K562 (cell line): Measurements from ENCODE around the gene POLN. TPM values are rescaled to one million over a fixed set of nuclear protein-coding genes. Genes with fewer than 3 reads are reported as not detected.
A peak's percentile ranks its signal among the peaks of the same experiment; 100 is the strongest.

Source experiments
- CGGBP1 ChIP-seq: fragments of 250-450 bp; sonication (Bioruptor Pico); IDR thresholded peaks from 2 replicates; pipeline ENCODE4 v1.9.0; 2021; ENCODE audit warnings: mild to moderate bottlenecking
- EGR1 ChIP-seq: fragments of 450-650 bp; conservative IDR thresholded peaks from 2 replicates; pipeline ENCODE4 v1.6.1; 2017; ENCODE audit warnings: mild to moderate bottlenecking
- ETV5 ChIP-seq: sonication (generic); formaldehyde crosslinking; IDR thresholded peaks from 2 replicates; pipeline ENCODE4 v1.4.0; 2020; ENCODE audit warnings: low read depth, mild to moderate bottlenecking, missing genetic modification reagents
- FOXK2 ChIP-seq, 2 experiments: fragments of 450-650 bp; IDR thresholded peaks in 1 of 2; conservative IDR thresholded peaks in 1 of 2; 2 replicates each; pipeline ENCODE4 v1.6.1; 2016; ENCODE audit warnings: low read depth in 2 of 2, mild to moderate bottlenecking in 1 of 2
- GTF2F1 ChIP-seq: IDR thresholded peaks from 2 replicates; pipeline ENCODE4 v1.6.1; 2011; ENCODE audit warnings: low read depth, low read length, improper control_type of control experiment
- ILF3 ChIP-seq: fragments of 450-650 bp; IDR thresholded peaks from 2 replicates; pipeline ENCODE4 v1.6.1; 2018; ENCODE audit warnings: antibody characterized with exemption, mild to moderate bottlenecking, moderate library complexity, borderline replicate concordance
- JUN ChIP-seq, 2 experiments: sonication (generic) in 1 of 2; formaldehyde crosslinking in 1 of 2; IDR thresholded peaks; 2 replicates each; pipeline versions ENCODE4 v1.6.1 to v1.8.0; 2012 to 2022; ENCODE audit warnings: borderline replicate concordance in 2 of 2, mild to moderate bottlenecking in 2 of 2, improper control_type of control experiment in 1 of 2, low read depth in 1 of 2, low read length in 1 of 2, missing genetic modification reagents in 1 of 2
- MTA3 ChIP-seq: fragments of 450-650 bp; formaldehyde crosslinking; IDR thresholded peaks from 2 replicates; pipeline ENCODE4 v1.6.1; 2017; ENCODE audit warnings: mild to moderate bottlenecking, borderline replicate concordance
- MXI1 ChIP-seq: IDR thresholded peaks from 2 replicates; pipeline ENCODE4 v1.6.1; 2011; ENCODE audit warnings: low read depth, mild to moderate bottlenecking, improper control_type of control experiment, low read length
- NONO ChIP-seq, 2 experiments: fragments of 200-400 bp in 1 of 2; fragments of 450-650 bp in 1 of 2; formaldehyde crosslinking in 1 of 2; IDR thresholded peaks; 2 replicates each; pipeline ENCODE4 v1.6.1; 2017; ENCODE audit warnings: low read depth in 2 of 2, mild to moderate bottlenecking in 2 of 2, moderate library complexity in 2 of 2, low read length in 1 of 2
- PHB ChIP-seq: fragments of 250-450 bp; sonication (Bioruptor Pico); IDR thresholded peaks from 2 replicates; pipeline ENCODE4 v1.5.0; 2021
- PKNOX1 ChIP-seq: fragments of 450-650 bp; IDR thresholded peaks from 2 replicates; pipeline ENCODE4 v1.6.1; 2016
- polyA plus RNA-seq, 8 experiments: library from polyadenylated mRNA; depleted of rRNA in 4 of 8; stranded (reverse) in 5 of 8; unstranded in 3 of 8; fragments of >200 nt; fragmentation: Nextera tagmentation in 2 of 8; fragmentation: Illumina TruSeq in 1 of 8; extraction: Ambion mirVana in 2 of 8; extraction: Trizol in 1 of 8; gene quantifications; 2 replicates each; pipeline versions ENCODE4 v1.2.1 to v1.2.3, GENCODE V29; 2011 to 2014; ENCODE audit warnings: inconsistent platforms in 1 of 8, missing spikeins in 1 of 8
- total RNA-seq, 7 experiments: library from RNA; depleted of rRNA in 6 of 7; stranded (reverse); fragments of >200 nt in 6 of 7; fragmentation: Illumina TruSeq in 2 of 7; extraction: Trizol in 2 of 7; gene quantifications; 2 replicates each; pipeline versions ENCODE4 v1.2.1 to v1.2.3, GENCODE V29; 2011 to 2021; ENCODE audit warnings: low replicate concordance in 1 of 7
- TF ChIP-seq, protein P1 (sequence below): fragments of 200-800 bp; sonication (Bioruptor generic); IDR thresholded peaks from 2 replicates; pipeline ENCODE4 v1.6.1; 2017; ENCODE audit warnings: missing genetic modification characterization, missing compliant biosample characterization
- TF ChIP-seq, protein P2 (sequence below), 2 experiments: fragments of 450-650 bp; formaldehyde crosslinking in 1 of 2; IDR thresholded peaks; 2 replicates each; pipeline versions ENCODE4 v1.4.0 to v1.6.1; 2014 to 2020; ENCODE audit warnings: mild to moderate bottlenecking in 2 of 2, borderline replicate concordance in 1 of 2, low read depth in 1 of 2

POLN gene
- total and polyA plus RNA-seq, 9 of the 15 experiments (the other 6 are each of a cell fraction or from before 2014, with no cell fraction given), result 0.08 to 0.91 (median 0.32) TPM

GRCh38 chr4:2262145-2262943, 20.4 kb upstream of the POLN start (continued):
- TF ChIP-seq PHB (CRISPR knock-in tag) (0 out of 2 replicates have a peak, but pooled peaks have one; percentile 29), MTA3 (peak; percentile 88; the same call in 1 of the 2 replicates), JUN (IDR thresholded peaks at IDR 0.05; ENCODE audit: borderline replicate concordance, low read depth, low read length) (no peak; the same call in 1 of the 2 replicates), JUN (CRISPR knock-in tag; IDR thresholded peaks at IDR 0.05; ENCODE audit: borderline replicate concordance) (peak; percentile 86), GTF2F1 (peak; percentile 57; the same call in 1 of the 2 replicates), MXI1 (peak; percentile 85), ILF3 (no peak), FOXK2 (conservative IDR thresholded peaks at IDR 0.05 in 1 of 2, IDR thresholded peaks at IDR 0.05 in 1 of 2; ENCODE audit: low read depth in 2 of 2) (peak in 1 of 2 experiments; percentile 29; a peak in 1 of 4 replicates), EGR1 (peak; percentile 48), NONO (IDR thresholded peaks at IDR 0.05; ENCODE audit: low read depth in 2 of 2, low read length in 1 of 2) (peak in 1 of 2 experiments; percentile 50; a peak in 1 of 4 replicates), ETV5 (CRISPR knock-in tag) (0 out of 2 replicates have a peak, but pooled peaks have one; percentile 10), CGGBP1 (0 out of 2 replicates have a peak, but pooled peaks have one; percentile 12), PKNOX1 (peak; percentile 99)
- TF ChIP-seq, protein P1, sequence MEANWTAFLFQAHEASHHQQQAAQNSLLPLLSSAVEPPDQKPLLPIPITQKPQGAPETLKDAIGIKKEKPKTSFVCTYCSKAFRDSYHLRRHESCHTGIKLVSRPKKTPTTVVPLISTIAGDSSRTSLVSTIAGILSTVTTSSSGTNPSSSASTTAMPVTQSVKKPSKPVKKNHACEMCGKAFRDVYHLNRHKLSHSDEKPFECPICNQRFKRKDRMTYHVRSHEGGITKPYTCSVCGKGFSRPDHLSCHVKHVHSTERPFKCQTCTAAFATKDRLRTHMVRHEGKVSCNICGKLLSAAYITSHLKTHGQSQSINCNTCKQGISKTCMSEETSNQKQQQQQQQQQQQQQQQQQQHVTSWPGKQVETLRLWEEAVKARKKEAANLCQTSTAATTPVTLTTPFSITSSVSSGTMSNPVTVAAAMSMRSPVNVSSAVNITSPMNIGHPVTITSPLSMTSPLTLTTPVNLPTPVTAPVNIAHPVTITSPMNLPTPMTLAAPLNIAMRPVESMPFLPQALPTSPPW (CRISPR knock-in tag), result peak; percentile 64
- TF ChIP-seq, protein P2, sequence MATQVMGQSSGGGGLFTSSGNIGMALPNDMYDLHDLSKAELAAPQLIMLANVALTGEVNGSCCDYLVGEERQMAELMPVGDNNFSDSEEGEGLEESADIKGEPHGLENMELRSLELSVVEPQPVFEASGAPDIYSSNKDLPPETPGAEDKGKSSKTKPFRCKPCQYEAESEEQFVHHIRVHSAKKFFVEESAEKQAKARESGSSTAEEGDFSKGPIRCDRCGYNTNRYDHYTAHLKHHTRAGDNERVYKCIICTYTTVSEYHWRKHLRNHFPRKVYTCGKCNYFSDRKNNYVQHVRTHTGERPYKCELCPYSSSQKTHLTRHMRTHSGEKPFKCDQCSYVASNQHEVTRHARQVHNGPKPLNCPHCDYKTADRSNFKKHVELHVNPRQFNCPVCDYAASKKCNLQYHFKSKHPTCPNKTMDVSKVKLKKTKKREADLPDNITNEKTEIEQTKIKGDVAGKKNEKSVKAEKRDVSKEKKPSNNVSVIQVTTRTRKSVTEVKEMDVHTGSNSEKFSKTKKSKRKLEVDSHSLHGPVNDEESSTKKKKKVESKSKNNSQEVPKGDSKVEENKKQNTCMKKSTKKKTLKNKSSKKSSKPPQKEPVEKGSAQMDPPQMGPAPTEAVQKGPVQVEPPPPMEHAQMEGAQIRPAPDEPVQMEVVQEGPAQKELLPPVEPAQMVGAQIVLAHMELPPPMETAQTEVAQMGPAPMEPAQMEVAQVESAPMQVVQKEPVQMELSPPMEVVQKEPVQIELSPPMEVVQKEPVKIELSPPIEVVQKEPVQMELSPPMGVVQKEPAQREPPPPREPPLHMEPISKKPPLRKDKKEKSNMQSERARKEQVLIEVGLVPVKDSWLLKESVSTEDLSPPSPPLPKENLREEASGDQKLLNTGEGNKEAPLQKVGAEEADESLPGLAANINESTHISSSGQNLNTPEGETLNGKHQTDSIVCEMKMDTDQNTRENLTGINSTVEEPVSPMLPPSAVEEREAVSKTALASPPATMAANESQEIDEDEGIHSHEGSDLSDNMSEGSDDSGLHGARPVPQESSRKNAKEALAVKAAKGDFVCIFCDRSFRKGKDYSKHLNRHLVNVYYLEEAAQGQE (IDR thresholded peaks at IDR 0.05; ENCODE audit: borderline replicate concordance), result peak; percentile 27; the same call in 1 of the 2 replicates
- TF ChIP-seq, protein P2 (CRISPR knock-in tag; IDR thresholded peaks at IDR 0.05; ENCODE audit: low read depth), result 0 out of 2 replicates have a peak, but pooled peaks have one; percentile 67
